ENCODE measurements around the gene TRO. TPM values are rescaled to one million over a fixed set of nuclear protein-coding genes. Genes with fewer than 3 reads are reported as not detected.

The TRO gene
- total RNA-seq, 2 donors from 2014 or later: 118 to 169 TPM

- Histone ChIP-seq H3K4me1 (ENCODE audit: control insufficient read depth, insufficient read depth, low read length) (no peaks in the 10 kb centered on the region), H3K27me3 (ENCODE audit: control insufficient read depth, insufficient read depth, low read length, poor library complexity, severe bottlenecking) (no peaks in the 10 kb centered on the region), H3K27ac (ENCODE audit: low read depth, low read length) (no peak overlapping the region), H3K4me3 (ENCODE audit: low read length) (no peak overlapping the region), H3K9me3 (ENCODE audit: control insufficient read depth, low read length) (no peaks in the 10 kb centered on the region), H3K36me3 (ENCODE audit: control insufficient read depth, insufficient read depth, low read length) (no peaks in the 10 kb centered on the region), H3K9ac (ENCODE audit: extremely low read depth, low read length, poor library complexity, severe bottlenecking) (no peak overlapping the region)
- Mint-ChIP-seq H3K27ac (no peak overlapping the region), H3K36me3 (ENCODE audit: low read depth) (no peaks in the 10 kb centered on the region), H3K9me3 (peaks cover 48% of the 10 kb centered on the region), H3K4me1 (no peaks in the 10 kb centered on the region), H3K4me3 (no peak overlapping the region), H3K27me3 (ENCODE audit: insufficient read depth) (peaks cover 8% of the 10 kb centered on the region)
- DNase-seq: no peak
- no peak for TF ChIP-seq CTCF (conservative IDR thresholded peaks at IDR 0.05)
Observed at GRCh38 chrX:54944816-54945215, 24.2 kb downstream of the TRO start.

GRCh38 chrX:54945224-54945623, 24.6 kb downstream of the TRO start:
- Mint-ChIP-seq H3K36me3 (ENCODE audit: low read depth) (no peaks in the 10 kb centered on the region), H3K27me3 (ENCODE audit: insufficient read depth) (peaks cover 7% of the 10 kb centered on the region), H3K27ac (no peak overlapping the region), H3K4me3 (no peak overlapping the region), H3K4me1 (no peaks in the 10 kb centered on the region), H3K9me3 (peaks cover 47% of the 10 kb centered on the region)
- no peak for DNase-seq
- TF ChIP-seq CTCF (conservative IDR thresholded peaks at IDR 0.05): no peak
- no peaks in the 10 kb centered on the region for H3K27me3 ChIP-seq (ENCODE audit: control insufficient read depth, insufficient read depth, low read length, poor library complexity, severe bottlenecking)
- H3K27ac ChIP-seq (ENCODE audit: low read depth, low read length): no peak overlapping the region
- no peaks in the 10 kb centered on the region for H3K36me3 ChIP-seq (ENCODE audit: control insufficient read depth, insufficient read depth, low read length)
- 97 to 100% methylated on average over 1 to 6 of the region's 6 CpGs for WGBS, 2 experiments (ENCODE audit: insufficient coverage in 1 of 2, insufficient read length in 1 of 2)
- no peak overlapping the region for H3K4me3 ChIP-seq (ENCODE audit: low read length)
- no peaks in the 10 kb centered on the region for H3K9me3 ChIP-seq (ENCODE audit: control insufficient read depth, low read length)
- H3K4me1 ChIP-seq (ENCODE audit: control insufficient read depth, insufficient read depth, low read length): no peaks in the 10 kb centered on the region
- no peak overlapping the region for H3K9ac ChIP-seq (ENCODE audit: extremely low read depth, low read length, poor library complexity, severe bottlenecking)

- no peaks in the 10 kb centered on the region for H3K36me3 ChIP-seq (ENCODE audit: control insufficient read depth, insufficient read depth, low read length)
- no peaks in the 10 kb centered on the region for H3K4me1 ChIP-seq (ENCODE audit: control insufficient read depth, insufficient read depth, low read length)
- H3K9ac ChIP-seq (ENCODE audit: extremely low read depth, low read length, poor library complexity, severe bottlenecking): no peak overlapping the region
- no peak overlapping the region for H3K27ac Mint-ChIP-seq
- no peak for DNase-seq
- H3K27me3 ChIP-seq (ENCODE audit: control insufficient read depth, insufficient read depth, low read length, poor library complexity, severe bottlenecking): no peaks in the 10 kb centered on the region
- peaks cover 59% of the 10 kb centered on the region for H3K9me3 Mint-ChIP-seq
- H3K4me3 Mint-ChIP-seq: no peak overlapping the region
- H3K27ac ChIP-seq (ENCODE audit: low read depth, low read length): no peak overlapping the region
- no peak overlapping the region for H3K4me3 ChIP-seq (ENCODE audit: low read length)
- H3K27me3 Mint-ChIP-seq (ENCODE audit: insufficient read depth): peaks cover 3% of the 10 kb centered on the region
- WGBS, 2 experiments (ENCODE audit: insufficient coverage in 1 of 2, insufficient read length in 1 of 2): 91 to 100% methylated on average over 1 to 8 of the region's 8 CpGs
- no peaks in the 10 kb centered on the region for H3K36me3 Mint-ChIP-seq (ENCODE audit: low read depth)
- TF ChIP-seq CTCF (conservative IDR thresholded peaks at IDR 0.05): no peak
- no peaks in the 10 kb centered on the region for H3K9me3 ChIP-seq (ENCODE audit: control insufficient read depth, low read length)
- no peaks in the 10 kb centered on the region for H3K4me1 Mint-ChIP-seq
Observed at GRCh38 chrX:54950730-54951375, 30.2 kb downstream of the TRO start.
